Kidney tubule cell (primary cell): Measurements from ENCODE around the gene DUSP14.

ENCODE experiments used
- DNase-seq: peaks from one replicate; pipeline ENCODE4 v3.0.0-alpha.2; 2018; ENCODE audit warnings: low spot score

DUSP14 gene

DNA sequence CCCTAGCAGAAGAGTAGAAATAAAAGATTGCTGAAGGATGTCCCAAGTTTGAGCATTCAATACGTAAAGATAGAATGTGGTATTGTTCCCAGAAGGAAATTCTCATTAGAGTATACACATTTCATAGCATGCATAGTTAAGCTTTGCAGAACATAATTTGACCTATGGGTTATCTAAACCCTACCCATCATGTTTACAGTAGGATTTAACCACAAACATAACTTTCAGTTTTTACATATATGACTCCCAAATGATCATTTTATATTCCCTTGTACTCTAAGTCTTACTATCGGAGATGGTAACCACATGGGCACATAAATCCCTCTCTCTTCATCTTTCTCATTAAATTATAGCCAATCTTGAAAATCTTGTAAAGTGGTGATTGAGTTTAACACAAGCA, 68.6 kb downstream of the DUSP14 start:
- DNase-seq: no peak

DNA sequence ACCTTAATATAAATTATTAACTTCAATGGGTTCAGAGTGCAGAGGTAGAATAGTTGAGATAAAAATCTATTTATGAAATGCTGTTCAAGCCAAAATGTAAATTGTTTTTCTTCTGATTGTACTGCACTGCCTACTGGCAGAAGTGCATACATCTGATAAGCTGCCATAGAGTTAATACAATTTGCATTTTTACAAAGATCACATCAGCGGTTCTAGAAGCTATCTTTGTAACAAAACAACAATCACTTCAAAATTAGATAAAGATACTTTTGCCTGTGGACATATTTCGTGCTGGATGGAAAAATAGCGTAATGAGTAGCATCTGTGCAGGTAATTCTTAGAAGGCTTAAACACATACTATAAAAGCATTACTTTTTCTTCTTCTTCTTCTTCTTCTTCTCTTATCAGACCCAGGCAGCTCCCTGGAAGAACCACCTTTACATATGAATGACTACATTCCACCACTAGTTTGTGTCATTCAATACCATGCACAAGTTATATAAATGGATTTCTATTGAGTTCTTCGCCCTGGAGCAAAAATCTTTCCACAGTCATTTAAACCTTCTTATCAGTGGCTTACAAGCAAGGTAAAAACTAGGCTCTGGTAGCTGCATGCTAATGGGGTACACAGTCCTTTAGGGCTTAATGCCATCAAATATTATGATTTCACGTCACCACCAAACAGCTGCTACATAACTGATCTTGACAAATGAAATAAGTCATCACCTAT, 72.5 kb downstream of the DUSP14 start:
- no peak for DNase-seq
